ENCODE data around the gene POLR2H.

DNA sequence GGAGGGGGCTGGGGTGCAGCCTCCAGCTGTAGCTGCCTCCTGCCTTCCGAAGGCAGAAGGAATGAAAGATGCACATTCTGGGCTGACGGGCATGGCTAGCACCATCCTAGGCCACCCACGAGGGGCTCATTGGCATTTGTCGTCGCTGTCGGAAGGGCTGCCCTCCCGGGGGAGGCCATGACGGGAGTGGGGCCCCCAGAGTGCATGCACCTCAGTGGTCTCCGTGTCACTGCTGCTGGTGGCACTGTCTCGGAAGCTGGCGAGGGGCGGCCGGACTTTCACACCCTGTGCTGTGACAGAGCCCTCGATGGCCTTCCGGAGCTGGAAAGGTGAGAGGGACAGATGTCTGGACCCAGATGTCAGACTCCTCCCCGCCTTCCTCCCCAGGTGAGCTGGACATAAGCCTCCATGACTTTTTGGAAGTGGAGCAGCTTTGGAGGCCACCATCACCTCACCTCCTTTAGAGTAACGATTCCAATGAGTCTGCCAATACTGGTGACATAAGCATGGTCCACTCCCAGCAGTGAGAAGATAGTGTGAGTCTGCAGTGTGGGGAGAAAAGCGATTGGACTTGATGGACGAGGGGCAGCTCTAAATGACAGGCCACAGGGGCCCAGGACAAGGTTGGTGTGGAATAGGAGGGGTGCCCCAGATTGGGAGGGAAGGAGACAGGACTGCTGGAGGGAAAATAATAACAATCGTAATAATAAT, 14.9 kb upstream of the POLR2H start:
- TF ChIP-seq, protein P1, sequence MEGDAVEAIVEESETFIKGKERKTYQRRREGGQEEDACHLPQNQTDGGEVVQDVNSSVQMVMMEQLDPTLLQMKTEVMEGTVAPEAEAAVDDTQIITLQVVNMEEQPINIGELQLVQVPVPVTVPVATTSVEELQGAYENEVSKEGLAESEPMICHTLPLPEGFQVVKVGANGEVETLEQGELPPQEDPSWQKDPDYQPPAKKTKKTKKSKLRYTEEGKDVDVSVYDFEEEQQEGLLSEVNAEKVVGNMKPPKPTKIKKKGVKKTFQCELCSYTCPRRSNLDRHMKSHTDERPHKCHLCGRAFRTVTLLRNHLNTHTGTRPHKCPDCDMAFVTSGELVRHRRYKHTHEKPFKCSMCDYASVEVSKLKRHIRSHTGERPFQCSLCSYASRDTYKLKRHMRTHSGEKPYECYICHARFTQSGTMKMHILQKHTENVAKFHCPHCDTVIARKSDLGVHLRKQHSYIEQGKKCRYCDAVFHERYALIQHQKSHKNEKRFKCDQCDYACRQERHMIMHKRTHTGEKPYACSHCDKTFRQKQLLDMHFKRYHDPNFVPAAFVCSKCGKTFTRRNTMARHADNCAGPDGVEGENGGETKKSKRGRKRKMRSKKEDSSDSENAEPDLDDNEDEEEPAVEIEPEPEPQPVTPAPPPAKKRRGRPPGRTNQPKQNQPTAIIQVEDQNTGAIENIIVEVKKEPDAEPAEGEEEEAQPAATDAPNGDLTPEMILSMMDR (IDR thresholded peaks at IDR 0.05) = no peak
- TF ChIP-seq, protein P2, sequence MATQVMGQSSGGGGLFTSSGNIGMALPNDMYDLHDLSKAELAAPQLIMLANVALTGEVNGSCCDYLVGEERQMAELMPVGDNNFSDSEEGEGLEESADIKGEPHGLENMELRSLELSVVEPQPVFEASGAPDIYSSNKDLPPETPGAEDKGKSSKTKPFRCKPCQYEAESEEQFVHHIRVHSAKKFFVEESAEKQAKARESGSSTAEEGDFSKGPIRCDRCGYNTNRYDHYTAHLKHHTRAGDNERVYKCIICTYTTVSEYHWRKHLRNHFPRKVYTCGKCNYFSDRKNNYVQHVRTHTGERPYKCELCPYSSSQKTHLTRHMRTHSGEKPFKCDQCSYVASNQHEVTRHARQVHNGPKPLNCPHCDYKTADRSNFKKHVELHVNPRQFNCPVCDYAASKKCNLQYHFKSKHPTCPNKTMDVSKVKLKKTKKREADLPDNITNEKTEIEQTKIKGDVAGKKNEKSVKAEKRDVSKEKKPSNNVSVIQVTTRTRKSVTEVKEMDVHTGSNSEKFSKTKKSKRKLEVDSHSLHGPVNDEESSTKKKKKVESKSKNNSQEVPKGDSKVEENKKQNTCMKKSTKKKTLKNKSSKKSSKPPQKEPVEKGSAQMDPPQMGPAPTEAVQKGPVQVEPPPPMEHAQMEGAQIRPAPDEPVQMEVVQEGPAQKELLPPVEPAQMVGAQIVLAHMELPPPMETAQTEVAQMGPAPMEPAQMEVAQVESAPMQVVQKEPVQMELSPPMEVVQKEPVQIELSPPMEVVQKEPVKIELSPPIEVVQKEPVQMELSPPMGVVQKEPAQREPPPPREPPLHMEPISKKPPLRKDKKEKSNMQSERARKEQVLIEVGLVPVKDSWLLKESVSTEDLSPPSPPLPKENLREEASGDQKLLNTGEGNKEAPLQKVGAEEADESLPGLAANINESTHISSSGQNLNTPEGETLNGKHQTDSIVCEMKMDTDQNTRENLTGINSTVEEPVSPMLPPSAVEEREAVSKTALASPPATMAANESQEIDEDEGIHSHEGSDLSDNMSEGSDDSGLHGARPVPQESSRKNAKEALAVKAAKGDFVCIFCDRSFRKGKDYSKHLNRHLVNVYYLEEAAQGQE (IDR thresholded peaks at IDR 0.05; ENCODE audit: insufficient read depth in 1 of 2, low read depth in 2 of 2, low read length in 1 of 2) = no peak
- TF ChIP-seq TCF7L2 (IDR thresholded peaks at IDR 0.05; ENCODE audit: low read depth, low read length) (no peak), POLR2AphosphoS5 (IDR thresholded peaks at IDR 0.05; ENCODE audit: low read depth, low read length) (0 out of 2 replicates have a peak, but pooled peaks have one; percentile 3)

Measured in Panc1 (cell line).